GM12865 (cell line): ENCODE measurements around the gene ZNF236.

ENCODE experiments used
- DNase-seq: peaks from one replicate; pipeline ENCODE4 v3.0.0; 2010; ENCODE audit warnings: low read depth
- H3K4me3 ChIP-seq: 2 replicates; pipeline ENCODE4 v1.5.1; 2011; ENCODE audit warnings: mild to moderate bottlenecking, low read depth, low read length, control low read depth
- TF ChIP-seq, protein P1 (sequence below): IDR thresholded peaks from 2 replicates; pipeline ENCODE4 v1.5.1; 2011; ENCODE audit warnings: low read length, control low read depth, low read depth, inconsistent platforms; ENCODE audit not compliant: insufficient read depth; ENCODE audit errors: missing control alignments

The ZNF236 gene

DNA sequence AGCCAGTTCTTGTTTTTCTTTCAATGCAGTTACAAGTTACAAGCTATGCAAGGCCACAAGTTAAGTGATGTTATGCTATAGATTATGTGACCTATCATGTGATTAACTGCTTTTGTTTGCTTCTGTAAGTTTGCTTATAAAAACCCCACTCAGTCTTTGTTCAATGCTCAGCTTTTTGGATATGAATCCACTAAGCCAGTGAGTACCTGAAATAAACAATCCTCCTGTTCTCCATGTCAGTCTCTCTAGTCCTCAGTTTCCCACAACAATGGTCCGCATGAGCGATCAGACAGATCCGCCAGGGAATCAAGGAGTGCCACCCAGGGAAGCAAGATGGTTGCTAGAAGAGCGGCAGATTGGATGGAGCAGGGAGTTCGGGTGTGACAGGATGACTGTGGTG, 30.7 kb upstream of the ZNF236 start:
- no peak for DNase-seq
- TF ChIP-seq, protein P1, sequence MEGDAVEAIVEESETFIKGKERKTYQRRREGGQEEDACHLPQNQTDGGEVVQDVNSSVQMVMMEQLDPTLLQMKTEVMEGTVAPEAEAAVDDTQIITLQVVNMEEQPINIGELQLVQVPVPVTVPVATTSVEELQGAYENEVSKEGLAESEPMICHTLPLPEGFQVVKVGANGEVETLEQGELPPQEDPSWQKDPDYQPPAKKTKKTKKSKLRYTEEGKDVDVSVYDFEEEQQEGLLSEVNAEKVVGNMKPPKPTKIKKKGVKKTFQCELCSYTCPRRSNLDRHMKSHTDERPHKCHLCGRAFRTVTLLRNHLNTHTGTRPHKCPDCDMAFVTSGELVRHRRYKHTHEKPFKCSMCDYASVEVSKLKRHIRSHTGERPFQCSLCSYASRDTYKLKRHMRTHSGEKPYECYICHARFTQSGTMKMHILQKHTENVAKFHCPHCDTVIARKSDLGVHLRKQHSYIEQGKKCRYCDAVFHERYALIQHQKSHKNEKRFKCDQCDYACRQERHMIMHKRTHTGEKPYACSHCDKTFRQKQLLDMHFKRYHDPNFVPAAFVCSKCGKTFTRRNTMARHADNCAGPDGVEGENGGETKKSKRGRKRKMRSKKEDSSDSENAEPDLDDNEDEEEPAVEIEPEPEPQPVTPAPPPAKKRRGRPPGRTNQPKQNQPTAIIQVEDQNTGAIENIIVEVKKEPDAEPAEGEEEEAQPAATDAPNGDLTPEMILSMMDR = no peak

DNA sequence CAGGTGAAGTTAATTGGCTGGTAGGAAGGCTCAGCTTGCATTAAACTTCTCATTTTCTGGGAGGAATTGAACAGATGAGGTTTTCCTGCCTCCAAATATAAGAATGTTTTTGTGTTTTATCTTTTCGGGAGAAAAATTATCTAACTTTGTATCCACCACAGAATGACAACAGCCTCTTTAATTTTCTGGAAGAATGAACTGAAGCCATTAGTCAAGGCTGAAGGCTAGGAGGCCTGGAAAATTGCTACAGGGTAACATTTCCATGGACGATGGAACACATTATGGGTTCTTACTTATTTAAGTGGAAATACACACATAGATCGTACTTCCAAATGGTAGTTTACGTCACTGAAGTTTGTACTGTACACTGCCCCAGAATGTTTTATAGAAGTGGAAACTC, 28.0 kb upstream of the ZNF236 start:
- H3K4me3 ChIP-seq = no peak overlapping the region
- TF ChIP-seq, protein P1 = no peak
- DNase-seq = no peak

More for the DNA sequence above, 30.7 kb upstream of the ZNF236 start:
- H3K4me3 ChIP-seq = no peak overlapping the region

DNA sequence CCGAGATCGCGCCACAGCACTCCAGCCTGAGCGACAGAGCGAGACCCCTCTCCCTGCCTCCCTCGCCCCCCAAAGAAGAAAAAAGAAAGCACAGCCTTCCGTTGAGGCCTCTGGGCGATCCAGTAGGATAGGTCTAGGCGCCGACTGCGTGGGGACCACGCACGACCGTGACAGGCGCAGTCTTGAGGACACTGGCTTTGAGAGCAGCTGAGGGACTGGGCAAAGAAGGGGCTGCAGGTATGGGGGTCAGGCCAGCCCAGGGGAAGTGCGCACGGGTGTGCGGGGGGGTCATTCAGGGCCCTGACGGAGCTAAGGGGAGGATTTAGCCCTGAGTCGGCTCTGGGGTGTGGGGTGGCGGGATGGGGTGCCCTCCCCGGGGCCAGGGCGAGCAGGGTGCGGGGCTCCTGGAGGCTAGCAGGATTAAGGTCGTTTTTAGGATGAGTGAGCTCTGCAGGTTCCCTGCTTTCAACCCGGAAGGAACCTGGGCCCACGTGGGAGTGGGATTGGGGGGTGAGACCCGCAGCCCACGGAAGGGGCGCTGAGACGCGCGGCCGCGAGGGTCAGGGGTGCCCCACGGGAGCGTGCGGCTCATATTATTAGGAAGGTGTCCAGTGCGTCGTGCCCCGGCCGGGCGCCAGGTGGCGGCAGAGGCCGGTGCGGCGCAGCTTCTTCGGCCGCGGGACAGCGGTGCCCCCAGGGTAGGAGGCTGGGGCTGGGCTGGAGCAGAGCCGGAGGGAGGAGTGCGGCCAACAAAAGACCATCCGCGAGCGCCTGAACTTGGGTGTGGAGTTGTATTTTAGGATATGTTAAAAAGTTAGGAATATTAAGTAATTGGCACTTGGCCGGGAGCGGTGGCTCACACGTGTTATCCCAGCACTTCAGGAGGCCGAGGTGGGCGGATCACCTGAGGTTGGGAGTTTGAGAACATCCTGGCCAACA, 20.5 kb upstream of the ZNF236 start:
- peak; percentile 72 for DNase-seq
- peak overlapping the region; percentile 24 for H3K4me3 ChIP-seq
- TF ChIP-seq, protein P1 = peak; percentile 94

DNA sequence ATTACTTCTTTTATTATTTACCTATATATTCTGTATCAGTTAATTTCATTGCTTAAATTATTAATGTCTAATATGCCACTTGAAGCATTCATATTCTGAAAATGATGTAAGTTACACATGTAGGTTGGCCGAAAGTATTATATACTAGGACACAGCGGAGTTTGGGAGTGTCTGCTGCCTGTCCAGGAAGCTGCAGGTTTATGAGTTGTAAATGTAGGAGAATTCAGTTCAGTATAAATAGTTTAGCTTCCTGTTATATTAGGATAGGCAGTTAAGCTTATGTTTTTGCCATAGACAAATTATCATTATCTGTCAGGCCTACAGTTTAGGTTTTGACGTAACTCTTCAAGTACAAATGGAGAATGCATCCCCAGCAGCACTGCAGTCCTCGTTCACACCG, 18.9 kb upstream of the ZNF236 start:
- H3K4me3 ChIP-seq = no peak overlapping the region
- DNase-seq = no peak
- TF ChIP-seq, protein P1 = no peak

DNA sequence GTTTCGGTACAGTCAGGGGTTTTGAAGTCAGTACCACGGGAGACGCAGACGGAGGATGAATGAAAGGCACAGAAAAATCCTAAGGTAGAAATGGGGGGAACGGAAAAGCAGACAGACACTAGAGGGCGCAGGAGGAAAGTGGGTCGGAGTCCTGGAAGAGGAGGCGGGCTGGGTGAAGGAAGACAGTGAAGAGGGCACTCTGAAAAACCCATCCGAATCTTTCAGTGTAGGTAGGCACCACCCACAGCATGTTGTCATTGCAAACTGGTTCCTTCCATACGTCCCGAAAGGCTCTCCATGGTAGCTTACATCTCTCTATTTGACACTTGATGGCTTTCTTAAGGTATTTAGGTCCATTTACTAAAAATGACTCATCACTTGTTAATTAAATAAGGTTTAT, 18.5 kb upstream of the ZNF236 start:
- H3K4me3 ChIP-seq = no peak overlapping the region
- TF ChIP-seq, protein P1 = peak; percentile 89

DNA sequence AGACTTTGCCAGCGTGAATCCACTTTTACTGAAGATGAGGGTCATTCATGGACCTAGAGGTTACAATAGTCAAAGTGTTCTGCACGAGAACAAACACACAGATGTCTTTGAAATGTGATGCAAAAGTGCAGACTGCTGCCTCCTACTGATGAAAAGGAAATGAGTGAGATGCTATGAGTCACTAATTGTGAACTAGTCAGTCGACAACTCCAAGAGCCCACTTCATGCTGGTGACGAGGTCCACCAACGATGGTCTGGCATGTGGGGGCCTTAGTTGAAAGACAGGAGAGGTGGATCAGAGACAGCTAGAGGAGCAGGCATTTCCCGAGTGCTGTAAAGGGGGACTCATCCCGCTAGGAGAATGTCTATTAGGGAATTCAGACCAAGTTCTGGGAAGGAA, 17.1 kb upstream of the ZNF236 start:
- TF ChIP-seq, protein P1 = no peak
- no peak overlapping the region for H3K4me3 ChIP-seq
- no peak for DNase-seq

More for the DNA sequence above, 18.5 kb upstream of the ZNF236 start:
- peak; percentile 69 for DNase-seq

DNA sequence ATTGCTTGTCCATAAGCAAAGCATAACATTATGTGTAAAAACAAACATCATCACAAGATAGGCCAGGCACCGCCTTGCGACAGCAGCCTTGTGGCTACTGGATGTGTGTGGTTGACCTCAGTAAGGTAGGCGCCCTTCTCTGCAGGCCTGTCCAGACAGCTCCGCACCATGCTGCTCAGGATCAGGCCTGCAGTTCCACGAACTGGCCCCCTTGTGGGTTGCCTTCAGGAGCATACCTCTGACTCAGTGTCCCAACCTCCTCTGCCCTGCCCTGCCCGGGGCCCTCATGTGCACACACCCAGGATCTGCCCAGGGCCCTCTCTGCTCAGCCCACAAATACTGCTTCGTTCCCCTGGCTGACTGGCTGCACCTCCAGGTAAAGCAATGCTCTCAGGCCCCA, 16.1 kb upstream of the ZNF236 start:
- no peak for DNase-seq
- H3K4me3 ChIP-seq = no peak overlapping the region
- TF ChIP-seq, protein P1 = no peak
